HG03139 (cell line): ENCODE data around the gene KIRREL3.

Experiments
- ATAC-seq: cut with Tn5 transposase; IDR thresholded peaks from one replicate; pipeline ENCODE4 v1.9.1; 2021; ENCODE audit not compliant: unreplicated experiment

The KIRREL3 gene

GRCh38 chr11:126415128-126415527, 585.4 kb downstream of the KIRREL3 start:
- no peak for ATAC-seq

- no peak for ATAC-seq
These were observed 586.0 kb downstream of the KIRREL3 start for GRCh38 chr11:126414615-126415014.

GRCh38 chr11:126413843-126414405, 586.6 kb downstream of the KIRREL3 start:
- ATAC-seq = no peak

- no peak for ATAC-seq
These were observed 587.1 kb downstream of the KIRREL3 start for GRCh38 chr11:126413426-126413825.

GRCh38 chr11:126411971-126412381, 588.6 kb downstream of the KIRREL3 start:
- ATAC-seq = no peak

GRCh38 chr11:126410649-126411048, 589.9 kb downstream of the KIRREL3 start:
- no peak for ATAC-seq

- ATAC-seq = no peak
These were observed 591.0 kb downstream of the KIRREL3 start for GRCh38 chr11:126409620-126409985.

- no peak for ATAC-seq
These were observed 591.5 kb downstream of the KIRREL3 start for GRCh38 chr11:126408901-126409619.

GRCh38 chr11:126408496-126408895, 592.1 kb downstream of the KIRREL3 start:
- ATAC-seq = no peak

- ATAC-seq = no peak
These were observed 592.8 kb downstream of the KIRREL3 start for GRCh38 chr11:126407682-126408288.

- no peak for ATAC-seq
These were observed 593.5 kb downstream of the KIRREL3 start for GRCh38 chr11:126407101-126407521.

- no peak for ATAC-seq
These were observed 594.2 kb downstream of the KIRREL3 start for GRCh38 chr11:126406368-126406767.

- ATAC-seq = no peak
These were observed 594.7 kb downstream of the KIRREL3 start for GRCh38 chr11:126405906-126406305.

- ATAC-seq = no peak
These were observed 595.2 kb downstream of the KIRREL3 start for GRCh38 chr11:126405374-126405773.

- ATAC-seq = no peak
These were observed 596.2 kb downstream of the KIRREL3 start for GRCh38 chr11:126404367-126404766.

GRCh38 chr11:126403658-126404057, 596.9 kb downstream of the KIRREL3 start:
- peak; percentile 89 for ATAC-seq

- no peak for ATAC-seq
These were observed 597.5 kb downstream of the KIRREL3 start for GRCh38 chr11:126403022-126403581.

GRCh38 chr11:126400479-126400878, 600.1 kb downstream of the KIRREL3 start:
- ATAC-seq = no peak

- ATAC-seq = no peak
These were observed 600.6 kb downstream of the KIRREL3 start for GRCh38 chr11:126400019-126400418.

GRCh38 chr11:126398721-126399120, 601.8 kb downstream of the KIRREL3 start:
- no peak for ATAC-seq

GRCh38 chr11:126398296-126398695, 602.3 kb downstream of the KIRREL3 start:
- ATAC-seq = no peak

- no peak for ATAC-seq
These were observed 603.6 kb downstream of the KIRREL3 start for GRCh38 chr11:126396965-126397364.
